SK-N-DZ (cell line): ENCODE measurements around the gene IQSEC3.
A peak's percentile ranks its signal among the peaks of the same experiment; 100 is the strongest.

ENCODE experiments used
- DNase-seq: peaks from one replicate; pipeline ENCODE4 v3.0.0-alpha.2; 2015; ENCODE audit warnings: low spot score

The IQSEC3 gene

GRCh38 chr12:138898-139534, 72.4 kb downstream of the IQSEC3 start:
- no peak for DNase-seq

GRCh38 chr12:139585-139984, 73.0 kb downstream of the IQSEC3 start:
- no peak for DNase-seq

DNA sequence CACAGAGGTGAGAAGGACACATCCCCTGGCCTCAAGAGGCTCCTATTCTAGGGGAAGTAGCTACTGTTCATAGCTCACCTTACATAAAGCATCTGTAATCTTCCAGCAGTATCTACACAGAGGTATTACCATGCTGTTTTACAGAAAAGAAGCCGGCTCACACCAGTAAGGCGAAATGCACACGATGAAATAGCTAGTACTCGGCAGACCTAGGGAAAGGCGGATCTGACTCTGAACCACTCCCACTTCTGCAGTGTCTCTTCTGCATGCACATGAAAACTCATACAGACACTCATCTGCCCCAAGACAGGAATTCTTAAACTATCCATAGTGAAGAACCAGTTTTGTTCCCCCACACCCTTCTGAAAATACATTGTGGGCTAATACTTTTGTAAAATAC, 73.6 kb downstream of the IQSEC3 start:
- DNase-seq = no peak

DNA sequence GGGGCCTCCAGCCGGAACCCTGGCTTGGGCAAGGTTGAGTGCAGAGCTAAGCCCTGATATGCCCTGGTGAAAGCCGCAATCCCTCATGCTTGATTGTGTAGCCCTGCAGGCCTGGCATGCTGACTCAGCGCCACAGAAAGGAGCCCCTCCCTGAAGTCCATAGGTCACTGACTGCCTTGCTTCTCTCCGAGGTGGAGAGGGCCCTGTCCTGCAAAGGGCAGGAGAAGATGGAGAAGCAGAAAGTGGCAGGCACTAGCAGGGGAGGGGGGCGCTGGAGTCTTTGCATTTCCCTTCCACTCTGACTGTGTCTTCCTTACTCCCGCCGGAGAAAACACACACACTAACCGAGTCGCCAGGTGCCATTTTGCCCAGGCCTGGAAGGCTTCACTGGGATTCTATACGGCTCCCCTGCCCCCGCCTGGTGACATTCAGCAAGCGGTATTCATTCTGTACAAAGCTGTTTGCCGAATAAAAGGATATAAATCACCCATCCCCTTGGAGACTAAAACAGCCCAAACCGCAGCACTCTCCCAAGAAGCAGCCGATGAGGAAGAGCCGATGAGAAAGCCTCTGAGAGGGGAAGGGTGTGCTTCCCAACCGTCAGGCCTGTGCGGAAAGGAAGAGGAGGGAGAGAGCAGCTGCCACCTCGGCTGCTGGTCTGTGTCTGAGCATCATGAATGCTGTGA, 77.5 kb downstream of the IQSEC3 start:
- peak; percentile 69 for DNase-seq

DNA sequence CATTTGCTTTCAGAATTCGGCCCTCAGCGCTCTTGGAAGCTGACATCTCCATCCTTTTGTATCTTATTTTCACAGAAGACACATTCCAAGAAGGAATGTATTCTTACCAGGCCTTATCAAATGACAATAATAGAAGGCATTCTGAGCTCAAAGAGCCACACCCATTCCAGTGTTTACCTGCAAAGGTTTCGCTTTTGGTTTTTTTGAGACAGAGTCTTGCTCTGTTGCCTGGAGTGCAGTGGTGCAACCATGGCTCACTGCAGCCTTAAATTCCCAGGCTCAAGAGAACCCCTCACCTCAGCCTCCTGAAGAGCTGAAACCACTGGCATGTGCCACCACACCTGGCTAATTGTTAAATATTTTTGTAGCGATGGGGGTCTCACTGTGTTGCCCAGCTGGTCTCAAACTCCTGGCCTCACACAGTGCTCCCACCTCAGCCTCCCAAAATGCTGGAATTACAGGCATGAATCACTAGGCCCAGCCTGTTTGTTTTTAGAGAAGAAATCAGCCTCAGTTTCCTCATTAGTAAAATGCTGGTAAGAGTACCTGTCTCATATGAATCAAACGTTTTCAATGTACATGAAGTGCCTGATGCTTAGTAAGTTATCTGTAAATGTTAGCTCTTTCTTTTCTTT, 78.2 kb downstream of the IQSEC3 start:
- DNase-seq = no peak

GRCh38 chr12:145369-145960, 78.9 kb downstream of the IQSEC3 start:
- DNase-seq = no peak

GRCh38 chr12:147242-147641, 80.7 kb downstream of the IQSEC3 start:
- no peak for DNase-seq

DNA sequence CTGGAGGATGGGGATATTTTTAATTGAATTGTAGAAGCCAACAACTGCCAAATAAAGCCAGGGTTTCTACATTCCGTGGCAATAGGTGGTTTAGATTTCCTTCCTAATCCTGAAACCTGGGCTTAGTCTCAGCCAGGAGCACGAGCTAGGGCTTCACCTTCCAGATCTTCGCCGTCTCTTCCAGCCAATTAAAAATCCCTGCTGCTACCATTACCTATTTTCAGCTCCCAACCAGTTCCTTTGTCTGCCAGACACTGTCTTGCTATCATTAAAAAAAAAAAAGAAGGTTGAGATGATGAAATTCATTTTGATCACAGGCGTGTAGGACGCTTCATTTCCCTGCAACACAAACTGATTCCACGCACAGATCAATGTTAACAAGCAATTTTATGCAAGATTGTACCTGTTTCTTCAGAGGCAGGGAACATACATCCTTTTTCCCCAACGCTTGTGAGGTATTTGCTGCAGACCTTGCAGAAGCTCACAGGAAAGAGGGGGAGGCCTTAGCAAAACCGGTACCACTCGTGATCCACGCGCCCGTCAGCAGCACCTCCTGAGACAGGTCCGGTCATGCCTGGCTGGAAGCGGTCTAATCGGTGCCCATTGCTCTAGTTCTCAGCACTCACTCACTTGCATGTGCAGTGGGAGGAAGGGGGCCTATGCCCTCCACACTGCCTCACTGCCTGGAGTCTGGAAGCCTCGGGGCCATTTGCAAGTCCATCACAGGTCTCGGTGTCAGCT, 82.3 kb downstream of the IQSEC3 start:
- DNase-seq = no peak

DNA sequence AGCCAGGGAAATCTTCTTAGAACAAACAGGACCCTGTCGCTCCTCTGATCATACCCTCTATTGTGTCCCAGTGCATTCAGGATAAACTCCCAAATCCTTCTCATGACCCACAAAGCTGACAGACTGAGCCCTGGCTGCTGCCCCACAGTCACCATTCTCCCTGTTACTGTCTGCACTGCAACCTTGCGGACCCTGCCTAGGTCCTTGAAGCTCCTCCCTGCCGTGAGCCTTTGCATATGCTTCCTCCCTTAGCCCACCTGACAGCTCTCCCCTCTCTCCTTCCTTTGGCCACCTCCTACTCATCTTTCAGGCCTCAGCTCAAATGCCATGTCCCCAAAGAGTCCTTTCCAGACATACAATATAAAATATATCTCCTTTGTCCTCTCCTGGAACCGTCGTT, 85.0 kb downstream of the IQSEC3 start:
- DNase-seq = no peak

DNA sequence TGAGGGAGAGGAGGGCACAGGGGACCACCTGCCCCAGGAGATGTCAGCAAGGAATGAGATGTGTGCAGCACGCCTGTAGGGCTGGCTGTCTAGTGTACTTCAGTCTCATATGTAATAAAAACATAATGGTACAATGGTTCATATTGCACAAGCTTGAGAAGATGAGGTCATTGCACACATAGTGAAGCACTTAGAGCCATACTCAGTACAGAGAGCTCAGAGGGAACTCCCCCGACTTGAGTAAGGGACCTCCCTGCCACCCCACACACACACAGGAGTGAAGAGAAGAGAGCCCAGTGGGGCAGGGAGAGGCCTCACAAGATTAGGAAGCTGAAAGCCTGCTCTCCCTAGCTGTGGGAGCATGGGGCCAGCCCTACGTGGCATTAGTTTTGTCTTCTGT, 85.9 kb downstream of the IQSEC3 start:
- DNase-seq = no peak

GRCh38 chr12:153080-153746, 86.6 kb downstream of the IQSEC3 start:
- peak; percentile 82 for DNase-seq

GRCh38 chr12:154058-154457, 87.5 kb downstream of the IQSEC3 start:
- no peak for DNase-seq

DNA sequence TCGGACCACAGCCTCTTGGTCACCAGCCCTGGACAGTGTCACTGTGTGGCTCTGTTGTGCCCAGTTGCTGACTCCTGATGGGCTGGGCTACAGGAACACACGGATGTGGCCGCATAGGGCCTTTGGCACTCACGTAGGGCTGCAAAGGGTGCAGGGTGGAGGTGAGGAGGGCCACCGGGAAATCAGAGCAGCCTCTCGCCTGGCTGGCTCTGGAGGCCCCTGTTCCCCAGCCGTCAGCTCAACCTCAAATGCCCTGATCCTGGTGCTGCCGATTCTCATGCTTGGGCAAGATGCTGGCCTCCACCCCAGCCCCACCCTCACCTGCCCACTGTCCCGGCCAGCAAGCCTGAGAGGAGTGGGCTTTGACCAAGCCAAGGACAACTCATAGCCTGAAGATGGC, 88.4 kb downstream of the IQSEC3 start:
- DNase-seq = no peak

DNA sequence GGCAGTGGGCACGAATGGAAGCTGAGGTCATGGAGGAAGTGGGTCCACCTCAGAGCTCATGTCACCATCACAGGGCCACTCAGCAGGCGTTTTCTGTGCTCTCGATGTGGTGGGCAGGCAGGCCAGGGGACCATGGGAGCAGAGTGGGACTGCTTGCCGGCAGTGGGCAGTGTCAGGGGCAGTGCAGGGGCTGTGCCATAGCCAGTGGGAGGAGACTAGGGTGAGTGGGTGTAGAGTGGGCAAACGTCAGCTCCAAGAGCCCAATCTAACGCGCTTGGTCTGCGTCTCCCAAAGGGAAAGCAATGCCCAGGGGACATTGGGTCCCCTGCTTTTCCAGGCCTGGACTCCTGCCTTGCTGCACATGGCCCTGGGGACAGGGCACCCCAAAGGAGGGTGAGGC, 89.1 kb downstream of the IQSEC3 start:
- DNase-seq = no peak

DNA sequence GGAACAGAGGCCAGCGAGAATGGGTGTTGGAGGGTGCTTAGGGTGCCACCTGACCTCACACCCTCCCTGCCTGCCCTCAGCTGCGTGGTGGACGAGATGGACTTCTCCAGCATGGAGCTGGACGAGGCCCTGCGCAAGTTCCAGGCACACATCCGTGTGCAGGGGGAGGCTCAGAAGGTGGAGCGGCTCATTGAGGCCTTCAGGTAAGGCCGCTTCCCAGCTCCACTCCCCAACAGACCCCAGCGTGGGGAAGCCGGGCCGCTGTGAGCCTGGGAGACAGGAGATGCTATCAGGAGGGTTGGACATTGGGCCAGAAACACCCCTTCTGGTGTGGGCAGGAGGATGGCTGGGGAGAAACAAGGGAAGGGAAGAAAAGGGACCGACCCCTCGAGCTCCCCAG, 90.4 kb downstream of the IQSEC3 start:
- no peak for DNase-seq

- no peak for DNase-seq
These were observed 91.1 kb downstream of the IQSEC3 start for GRCh38 chr12:157644-158043.

DNA sequence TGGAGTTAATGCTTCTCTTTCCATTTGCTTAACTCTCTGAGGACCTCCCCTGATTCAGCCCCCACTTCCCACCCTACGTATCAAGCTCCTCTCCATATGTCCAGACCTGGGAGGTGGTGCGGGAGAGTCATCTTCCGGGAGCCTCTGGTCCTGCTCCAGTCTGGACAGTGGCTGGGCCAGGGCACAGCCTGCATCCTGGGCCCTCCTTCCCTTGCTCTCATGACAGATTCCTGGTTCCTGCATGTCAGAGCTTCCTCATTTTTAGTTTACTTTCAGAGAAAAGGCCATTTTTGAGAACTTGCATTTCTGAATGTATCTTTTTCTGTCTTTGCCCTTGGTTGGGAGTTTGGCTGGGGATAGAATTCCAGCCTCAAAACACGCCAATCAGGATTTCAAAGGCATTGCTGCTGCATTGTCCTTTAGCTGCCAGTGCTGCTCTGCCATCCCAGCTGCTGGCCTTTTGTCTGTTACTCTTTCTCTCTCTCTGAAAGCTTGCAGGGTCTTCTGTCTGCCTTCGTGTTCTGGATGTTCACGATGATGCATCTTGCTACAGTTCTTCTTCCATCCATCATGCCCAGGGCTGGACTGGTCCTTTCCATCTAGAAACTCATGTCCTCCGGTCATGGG, 92.7 kb downstream of the IQSEC3 start:
- DNase-seq = no peak

DNA sequence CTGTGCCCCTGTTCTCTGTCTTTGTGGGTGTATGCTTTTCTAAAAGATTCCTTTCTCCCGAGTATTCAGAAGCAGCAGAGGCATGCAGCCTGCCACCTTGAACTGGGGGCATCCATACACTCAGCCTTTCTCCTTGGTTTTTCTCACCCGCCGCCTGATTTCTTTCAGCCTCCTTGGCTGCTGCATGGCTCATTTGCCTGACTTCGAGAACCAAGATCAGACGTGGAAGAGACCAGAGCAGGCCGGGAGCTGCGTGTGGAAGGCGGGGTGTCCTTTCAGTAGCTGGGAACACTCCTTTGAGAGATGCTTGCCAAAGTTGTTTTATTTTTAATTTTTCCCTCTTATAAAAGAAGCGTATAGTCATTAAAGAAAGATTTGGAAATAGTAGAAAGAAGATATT, 94.3 kb downstream of the IQSEC3 start:
- no peak for DNase-seq

- DNase-seq = no peak
These were observed 95.3 kb downstream of the IQSEC3 start for GRCh38 chr12:161823-162222.

DNA sequence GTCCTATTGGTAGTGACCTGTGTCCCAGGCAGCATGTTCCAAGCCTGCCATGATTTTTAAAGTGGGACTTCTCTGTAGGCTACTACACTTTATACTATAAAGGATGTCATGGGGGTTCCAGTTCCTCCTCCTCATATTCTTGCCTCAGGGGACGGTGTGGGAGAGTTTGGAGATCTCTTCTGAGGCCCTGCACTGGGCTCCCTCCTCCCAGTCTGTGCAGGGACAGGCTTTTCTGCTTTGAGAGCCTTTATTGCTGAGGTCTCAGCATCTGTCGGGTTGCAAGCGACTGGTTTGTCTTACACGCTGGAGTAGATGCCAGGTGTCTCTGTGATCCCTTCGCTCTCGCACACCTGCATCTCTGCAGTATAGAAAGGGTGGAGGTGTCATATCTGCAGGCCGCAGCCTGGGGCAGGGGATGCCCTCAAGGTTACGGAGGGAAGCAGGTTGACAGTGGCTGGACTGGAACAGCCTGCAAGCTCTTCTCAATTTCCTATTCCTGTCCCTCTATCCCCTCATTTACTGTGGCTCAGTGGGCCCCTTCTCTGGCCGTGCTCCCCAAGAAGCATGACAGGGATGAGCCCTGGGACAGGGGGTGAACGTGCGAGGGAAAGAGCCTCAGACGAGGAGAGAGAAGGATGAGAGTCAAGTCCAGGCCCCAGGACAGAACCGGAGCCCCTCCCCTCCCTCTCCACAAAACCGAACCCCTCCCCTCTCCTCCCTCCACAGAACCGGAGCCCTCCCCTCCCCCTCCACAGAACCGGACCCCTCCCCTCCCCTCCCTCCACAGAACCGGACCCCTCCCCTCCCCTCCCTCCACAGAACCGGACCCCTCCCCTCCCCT, 96.1 kb downstream of the IQSEC3 start:
- DNase-seq = peak; percentile 70
